H1 (cell line): ENCODE measurements around the gene TSSK6. TPM values are rescaled to one million over a fixed set of nuclear protein-coding genes. Genes with fewer than 3 reads are reported as not detected.

ENCODE experiments used
- CTCF ChIA-PET: fragments of 300-600 bp; sonication (Branson Sonifier 250); formaldehyde crosslinking; loops from one replicate; lab custom pipeline; 2021; ENCODE audit not compliant: partially characterized antibody; lab: Charles Lee
- POLR2A ChIA-PET: fragments of 300-600 bp; sonication (Branson Sonifier 250); formaldehyde crosslinking; loops from one replicate; lab custom pipeline; 2021; ENCODE audit warnings: inconsistent platforms; ENCODE audit not compliant: partially characterized antibody; lab: Charles Lee
- DNase-seq, 2 experiments: peaks; one replicate each; pipeline versions ENCODE4 v3.0.0 to v3.0.0-alpha.2; 2010 to 2022; ENCODE audit warnings: low spot score in 2 of 2, low read depth in 1 of 2, mixed read lengths in 1 of 2
- FAIRE-seq: peaks from 2 replicates; lab custom pipeline; 2011; peaks lifted over from hg19 to GRCh38; lab: Jason Lieb, UNC
- H2AFZ ChIP-seq: 2 replicates; pipeline ENCODE4 v1.8.1; 2012; ENCODE audit warnings: low read length, inconsistent platforms
- H2AK5ac ChIP-seq: 2 replicates; pipeline ENCODE4 v1.6.1; 2013; ENCODE audit warnings: low read depth, low read length
- H2BK120ac ChIP-seq: replicated peaks from 2 replicates; pipeline ENCODE3; 2013; ENCODE audit warnings: low read depth, low read length, inconsistent platforms
- H2BK12ac ChIP-seq: 2 replicates; pipeline ENCODE4 v1.6.1; 2013; ENCODE audit warnings: low read depth, low read length
- H2BK15ac ChIP-seq: 2 replicates; pipeline ENCODE4 v1.6.1; 2013; ENCODE audit warnings: low read length
- H2BK20ac ChIP-seq: 2 replicates; pipeline ENCODE4 v1.6.1; 2013; ENCODE audit warnings: low read length
- H2BK5ac ChIP-seq: 2 replicates; pipeline ENCODE4 v1.6.1; 2013; ENCODE audit warnings: low read depth, low read length
- H3K14ac ChIP-seq: 2 replicates; pipeline ENCODE4 v1.6.1; 2013; ENCODE audit warnings: inconsistent platforms; ENCODE audit not compliant: insufficient read length
- H3K18ac ChIP-seq: 2 replicates; pipeline ENCODE4 v1.6.1; 2013; ENCODE audit warnings: low read length; ENCODE audit errors: extremely low read depth
- H3K23ac ChIP-seq: 2 replicates; pipeline ENCODE4 v1.6.1; 2013; ENCODE audit warnings: inconsistent platforms; ENCODE audit not compliant: insufficient read length
- H3K23me2 ChIP-seq: 2 replicates; pipeline ENCODE4 v1.6.1; 2013; ENCODE audit warnings: low read depth, low read length
- H3K27ac ChIP-seq: 2 replicates; pipeline ENCODE4 v1.6.1; 2011; ENCODE audit warnings: low read depth, low read length, inconsistent platforms
- H3K27me3 ChIP-seq, 4 experiments: replicated peaks in 1 of 4; 1 replicate in 1 of 4; 2 replicates in 3 of 4; pipeline versions ENCODE4 v1.6.1 to v1.8.1; 2011 to 2013; ENCODE audit warnings: low read length in 3 of 4, mild to moderate bottlenecking in 3 of 4, inconsistent platforms in 2 of 4, mixed read lengths in 2 of 4, moderate library complexity in 1 of 4; ENCODE audit not compliant: control insufficient read depth in 3 of 4, insufficient read depth in 3 of 4; ENCODE audit errors: extremely low read depth in 1 of 4
- H3K36me3 ChIP-seq, 4 experiments: 2 replicates each; pipeline versions ENCODE4 v1.6.1 to v1.8.1; 2011 to 2013; ENCODE audit warnings: mild to moderate bottlenecking in 4 of 4, low read length in 3 of 4, moderate library complexity in 2 of 4, control low read depth in 1 of 4, inconsistent platforms in 1 of 4; ENCODE audit not compliant: insufficient read depth in 4 of 4, control insufficient read depth in 2 of 4
- H3K4ac ChIP-seq: replicated peaks from 2 replicates; pipeline ENCODE3; 2013; ENCODE audit warnings: low read length, low read depth, mixed read lengths, inconsistent platforms; ENCODE audit not compliant: insufficient read length
- H3K4me1 ChIP-seq, 4 experiments: replicated peaks in 1 of 4; 1 replicate in 1 of 4; 2 replicates in 3 of 4; pipeline versions ENCODE4 v1.6.1 to v1.8.1; 2011 to 2013; ENCODE audit warnings: low read length in 3 of 4, inconsistent platforms in 2 of 4, mixed read lengths in 1 of 4; ENCODE audit not compliant: insufficient read depth in 4 of 4, control insufficient read depth in 3 of 4
- H3K4me2 ChIP-seq, 2 experiments: 2 replicates each; pipeline versions ENCODE4 v1.6.1 to v1.8.1; 2011 to 2013; ENCODE audit warnings: low read depth in 2 of 2, low read length in 2 of 2, control low read depth in 1 of 2, inconsistent platforms in 1 of 2, mild to moderate bottlenecking in 1 of 2; ENCODE audit not compliant: insufficient read depth in 1 of 2
- H3K4me3 ChIP-seq, 4 experiments: fragments of 200-600, 300-600 bp in 1 of 4; sonication (generic), shearing (Covaris generic), sonication (Bioruptor Twin) in 1 of 4; 2 replicates each; pipeline versions ENCODE4 v1.5.1 to v1.8.1; 2011 to 2016; ENCODE audit warnings: low read length in 4 of 4, low read depth in 3 of 4, control low read depth in 2 of 4, inconsistent platforms in 2 of 4, mild to moderate bottlenecking in 2 of 4, mixed read lengths in 1 of 4, moderate library complexity in 1 of 4; ENCODE audit not compliant: insufficient read depth in 2 of 4; ENCODE audit errors: extremely low read depth in 1 of 4
- H3K56ac ChIP-seq: replicated peaks from 2 replicates; pipeline ENCODE3; 2013; ENCODE audit warnings: low read depth, mild to moderate bottlenecking, mixed read lengths, low read length, inconsistent platforms; ENCODE audit not compliant: insufficient read length
- H3K79me1 ChIP-seq: 2 replicates; pipeline ENCODE4 v1.6.1; 2013; ENCODE audit warnings: low read depth, low read length, control low read depth
- H3K79me2 ChIP-seq, 2 experiments: 2 replicates each; pipeline versions ENCODE4 v1.6.1 to v1.8.1; 2012 to 2013; ENCODE audit warnings: low read length in 2 of 2, mild to moderate bottlenecking in 2 of 2, inconsistent platforms in 1 of 2; ENCODE audit not compliant: insufficient read depth in 2 of 2, control insufficient read depth in 1 of 2
- H3K9ac ChIP-seq, 4 experiments: replicated peaks in 1 of 4; 1 replicate in 1 of 4; 2 replicates in 3 of 4; pipeline versions ENCODE4 v1.6.1 to v1.8.1; 2011 to 2013; ENCODE audit warnings: low read depth in 3 of 4, low read length in 3 of 4, control low read depth in 2 of 4, mild to moderate bottlenecking in 2 of 4, moderate library complexity in 2 of 4, inconsistent platforms in 1 of 4; ENCODE audit errors: extremely low read depth in 1 of 4
- H3K9me3 ChIP-seq, 2 experiments: 2 replicates each; pipeline versions ENCODE4 v1.6.1 to v1.8.1; 2012 to 2013; ENCODE audit warnings: mild to moderate bottlenecking in 2 of 2, moderate library complexity in 2 of 2, control low read depth in 1 of 2, inconsistent platforms in 1 of 2, low read depth in 1 of 2, low read length in 1 of 2, mixed read lengths in 1 of 2; ENCODE audit not compliant: insufficient read depth in 2 of 2
- H4K20me1 ChIP-seq, 2 experiments: replicated peaks in 1 of 2; 2 replicates each; pipeline versions ENCODE3 to v1.8.1; 2011 to 2013; ENCODE audit warnings: inconsistent platforms in 2 of 2, low read length in 2 of 2, mild to moderate bottlenecking in 1 of 2; ENCODE audit not compliant: insufficient read depth in 2 of 2, control insufficient read depth in 1 of 2
- H4K5ac ChIP-seq: 2 replicates; pipeline ENCODE4 v1.6.1; 2013; ENCODE audit warnings: low read length, low read depth, mixed read lengths, inconsistent platforms; ENCODE audit not compliant: insufficient read length
- H4K8ac ChIP-seq: 2 replicates; pipeline ENCODE4 v1.8.0; 2013; ENCODE audit warnings: mild to moderate bottlenecking, moderate library complexity, low read length, inconsistent platforms; ENCODE audit not compliant: insufficient read depth; ENCODE audit errors: extremely low read depth
- H4K91ac ChIP-seq: replicated peaks from 2 replicates; pipeline ENCODE3; 2013; ENCODE audit warnings: low read length, mixed read lengths, inconsistent platforms; ENCODE audit not compliant: insufficient read length
- WGBS, 2 experiments: shearing (Covaris generic) in 1 of 2; methylation state at CpG; one replicate each; pipeline versions ENCODE4 v1.1.6 to v1.1.7; 2013 to 2015; ENCODE audit warnings: low lambda C conversion rate in 2 of 2, mixed read lengths in 2 of 2, inconsistent platforms in 1 of 2, low coverage in 1 of 2, missing lambda C conversion rate in 1 of 2; ENCODE audit not compliant: insufficient replicate concordance in 2 of 2, insufficient coverage in 1 of 2, insufficient read length in 1 of 2; ENCODE audit errors: extremely low coverage in 1 of 2, missing lambda C conversion rate in 1 of 2; 5-methylcytosine and 5-hydroxymethylcytosine counted together
- polyA plus RNA-seq, 7 experiments: library from polyadenylated mRNA; depleted of rRNA in 3 of 7; stranded (reverse) in 5 of 7; unstranded in 2 of 7; fragments of >200 nt in 5 of 7; fragments of 200-250 nt in 2 of 7; gene quantifications; 1 replicate in 5 of 7; 2 replicates in 1 of 7; 4 replicates in 1 of 7; pipeline versions ENCODE4 v1.2.1 to v1.2.3, GENCODE V29; 2011 to 2013; ENCODE audit warnings: missing spikeins in 2 of 7, mixed read lengths in 2 of 7
- total RNA-seq: library from RNA; stranded (reverse); fragmentation: NEBNext Ultra II Directional; extraction: Animal tissue kit (Norgen Biotek cat#: 25700); gene quantifications from 2 replicates; pipeline ENCODE4 v1.2.1, GENCODE V29; 2021

Gene TSSK6
- total and polyA plus RNA-seq, 2 of the 8 experiments (the other 6 are each of a cell fraction or from before 2014, with no cell fraction given) = 3.6 to 7.8 TPM

DNA sequence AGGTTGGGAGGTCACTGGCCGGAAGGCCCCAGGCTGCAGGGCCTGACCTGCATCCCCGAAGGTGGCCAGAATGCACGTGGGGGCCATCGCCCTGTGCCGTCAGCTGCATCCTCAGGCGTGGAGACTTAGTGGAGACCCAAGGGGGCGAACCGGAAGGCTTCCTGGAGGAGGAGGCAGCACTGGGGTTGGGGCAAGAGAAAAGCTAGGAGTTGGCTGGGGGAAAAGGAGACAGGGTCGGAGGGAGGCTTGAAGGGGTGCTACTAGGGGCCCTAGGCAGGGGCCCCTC, 12.0 kb upstream of the TSSK6 start:
- Histone ChIP-seq H2BK20ac (no peak overlapping the region), H2BK5ac (no peak overlapping the region), H3K4me2 (no peak overlapping the region), H3K4ac (no peak overlapping the region), H3K79me1 (peaks cover 12% of the 10 kb centered on the region), H3K56ac (no peak overlapping the region), H3K14ac (no peak overlapping the region), H3K23ac (no peak overlapping the region), H2AK5ac (no peak overlapping the region), H2BK12ac (no peak overlapping the region), H3K4me3 (no peak overlapping the region), H3K27me3 (no peaks in the 10 kb centered on the region), H4K91ac (no peak overlapping the region), H2AFZ (no peak overlapping the region), H3K23me2 (no peaks in the 10 kb centered on the region), H4K8ac (no peak overlapping the region), H3K9me3 (no peaks in the 10 kb centered on the region), H4K20me1 (peaks cover 9 to 26% of the 10 kb centered on the region in 2 experiments), H4K5ac (no peak overlapping the region), H3K4me1 (peaks cover 0 to 3% (median 3%) of the 10 kb centered on the region in 4 experiments; a peak in 3 of 7 replicates), H3K18ac (no peak overlapping the region), H3K36me3 (peaks cover 0 to 29% (median 10%) of the 10 kb centered on the region in 4 experiments; a peak in 6 of 8 replicates), H3K27ac (no peak overlapping the region), H2BK15ac (no peak overlapping the region), H3K79me2 (peaks cover 0 to 18% of the 10 kb centered on the region in 2 experiments; a peak in 2 of 4 replicates), H2BK120ac (no peak overlapping the region), H3K9ac (no peak overlapping the region)
- 84% methylated on average over 9 of the region's 9 CpGs; no CpG with 5 or more reads in 1 of the 2 experiments for WGBS, 2 experiments
- POLR2A ChIA-PET = interaction anchor here (0.8 to 1.8 kb wide), 3 partner anchors 11 to 27 kb away, joined by 3 to 9 read pairs (median 6); partner anchors contain the start of genes NDUFA13 and TSSK6
- FAIRE-seq (no peak), DNase-seq (no peak)
- CTCF ChIA-PET = interaction anchor here (1.0 to 6.7 kb wide), 4 partner anchors 14 to 68 kb away, joined by 3 to 181 read pairs (median 4); no protein-coding TSS in a partner anchor
